Uterus (tissue), 4 donors: ENCODE measurements around the gene PTPRM. TPM values are rescaled to one million over a fixed set of nuclear protein-coding genes. Genes with fewer than 3 reads are reported as not detected.

Experiments used
- DNase-seq, 2 donors: peaks; one replicate each; pipeline ENCODE4 v3.0.0-alpha.2; 2019 to 2020
- H3K27ac ChIP-seq, 2 donors: fragments of 200-600 bp; sonication (generic); 1 replicate in 1 of 2; 2 replicates in 1 of 2; pipeline ENCODE4 v1.5.1; 2016 to 2018
- H3K27me3 ChIP-seq, 2 donors: fragments of 200-600 bp; sonication (generic); one replicate each; pipeline ENCODE4 v1.5.1; 2018 to 2019; ENCODE audit warnings: control low read depth in 1 of 2
- H3K36me3 ChIP-seq, 2 donors: fragments of 200-600 bp; sonication (generic); one replicate each; pipeline ENCODE4 v1.5.1; 2019; ENCODE audit warnings: control low read depth in 1 of 2
- H3K4me1 ChIP-seq, 2 donors: fragments of 200-600 bp; sonication (generic); one replicate each; pipeline ENCODE4 v1.5.1; 2018 to 2019; ENCODE audit warnings: control low read depth in 1 of 2
- H3K4me3 ChIP-seq, 2 donors: fragments of 200-600 bp; sonication (generic); 1 replicate in 1 of 2; 2 replicates in 1 of 2; pipeline ENCODE4 v1.5.1; 2018 to 2019; ENCODE audit warnings: mild to moderate bottlenecking in 1 of 2
- H3K9me3 ChIP-seq, 2 donors: fragments of 200-600 bp; sonication (generic); one replicate each; pipeline ENCODE4 v1.5.1; 2019; ENCODE audit warnings: control low read depth in 1 of 2
- CTCF ChIP-seq, 4 experiments: fragments of 200-600 bp in 2 of 4; fragments of 450-650 bp in 2 of 4; sonication (generic) in 2 of 4; IDR thresholded peaks; one replicate each; pipeline ENCODE4 v1.5.1; 2016 to 2019; ENCODE audit warnings: antibody characterized with exemption in 4 of 4, mild to moderate bottlenecking in 2 of 4, moderate library complexity in 1 of 4
- POLR2A ChIP-seq, 2 donors: fragments of 450-650 bp; IDR thresholded peaks; one replicate each; pipeline ENCODE4 v1.6.1; 2016; ENCODE audit warnings: antibody characterized with exemption in 2 of 2, mild to moderate bottlenecking in 1 of 2, moderate library complexity in 1 of 2
- intact Hi-C: fragments of 100-400 bp; cut with DNase I; formaldehyde crosslinking; loops from one replicate; pipeline ENCODE4 v1.15.1; 2023; ENCODE audit warnings: low total_unique reads
- total RNA-seq, 4 donors: library from RNA; depleted of rRNA in 3 of 4; stranded (reverse); fragments of >200 nt in 3 of 4; gene quantifications; one replicate each; pipeline versions ENCODE4 v1.1.0 to v1.2.4, GENCODE V29; 2014 to 2023
- donor health status: DM: yes; HTN: yes; CAD: no.

The PTPRM gene
- total RNA-seq, 4 donors from 2014 or later = 62.0 to 127 (median 85.7) TPM

GRCh38 chr18:8142131-8142711 is 575.1 kb downstream of the PTPRM start:
- no peaks in the 10 kb centered on the region for H3K4me1 ChIP-seq
- H3K9me3 ChIP-seq = no peaks in the 10 kb centered on the region
- no peak overlapping the region for H3K4me3 ChIP-seq
- DNase-seq = no peak
- intact Hi-C loops = no loop called here
- TF ChIP-seq POLR2A (IDR thresholded peaks at IDR 0.05) (no peak), CTCF (IDR thresholded peaks at IDR 0.05) (no peak)
- H3K27ac ChIP-seq = peak overlapping the region; percentile 5 to 40
- no peaks in the 10 kb centered on the region for H3K36me3 ChIP-seq
- no peaks in the 10 kb centered on the region for H3K27me3 ChIP-seq

- Histone ChIP-seq H3K36me3 (no peaks in the 10 kb centered on the region), H3K27ac (peak overlapping the region; percentile 5 to 40), H3K4me3 (no peak overlapping the region), H3K9me3 (no peaks in the 10 kb centered on the region), H3K27me3 (no peaks in the 10 kb centered on the region), H3K4me1 (no peaks in the 10 kb centered on the region)
- intact Hi-C loops = no loop called here
- TF ChIP-seq CTCF (IDR thresholded peaks at IDR 0.05) (no peak), POLR2A (IDR thresholded peaks at IDR 0.05) (no peak)
- no peak for DNase-seq
Observed at GRCh38 chr18:8142932-8143331, 575.8 kb downstream of the PTPRM start.

GRCh38 chr18:8151181-8151580 is 584.1 kb downstream of the PTPRM start:
- DNase-seq = no peak
- intact Hi-C loops = no loop called here
- Histone ChIP-seq H3K9me3 (no peaks in the 10 kb centered on the region), H3K27ac (no peak overlapping the region), H3K4me1 (no peaks in the 10 kb centered on the region), H3K27me3 (no peaks in the 10 kb centered on the region), H3K4me3 (no peak overlapping the region), H3K36me3 (no peaks in the 10 kb centered on the region)
- TF ChIP-seq POLR2A (IDR thresholded peaks at IDR 0.05) (no peak), CTCF (IDR thresholded peaks at IDR 0.05) (no peak)

GRCh38 chr18:8153887-8154583 is 586.9 kb downstream of the PTPRM start:
- no peak overlapping the region for H3K4me3 ChIP-seq
- no peaks in the 10 kb centered on the region for H3K27me3 ChIP-seq
- no peaks in the 10 kb centered on the region for H3K9me3 ChIP-seq
- TF ChIP-seq POLR2A (IDR thresholded peaks at IDR 0.05) = no peak
- no peak for TF ChIP-seq CTCF (IDR thresholded peaks at IDR 0.05)
- H3K36me3 ChIP-seq = no peaks in the 10 kb centered on the region
- H3K27ac ChIP-seq = no peak overlapping the region
- no peaks in the 10 kb centered on the region for H3K4me1 ChIP-seq
- no peak for DNase-seq
- intact Hi-C loops = no loop called here

- Histone ChIP-seq H3K27ac (no peak overlapping the region), H3K9me3 (no peaks in the 10 kb centered on the region), H3K27me3 (no peaks in the 10 kb centered on the region), H3K4me1 (no peaks in the 10 kb centered on the region), H3K4me3 (no peak overlapping the region), H3K36me3 (no peaks in the 10 kb centered on the region)
- TF ChIP-seq POLR2A (IDR thresholded peaks at IDR 0.05) (no peak), CTCF (IDR thresholded peaks at IDR 0.05) (no peak)
- intact Hi-C loops = no loop called here
- no peak for DNase-seq
Observed at GRCh38 chr18:8162802-8163201, 595.7 kb downstream of the PTPRM start.
